Measurements from ENCODE around the gene CLCN1.

Gene CLCN1

GRCh38 chr7:143347950-143348349 is 32.0 kb downstream of the CLCN1 start:
- no peak for DNase-seq (ENCODE audit: low read depth in 1 of 2, low spot score in 1 of 2)
- no peaks in the 10 kb centered on the region for H3K27me3 ChIP-seq (ENCODE audit: insufficient read depth, poor library complexity, severe bottlenecking)
- H3K4me3 ChIP-seq (replicated peaks; ENCODE audit: insufficient read depth, low read length) = no peak overlapping the region
- no peak for TF ChIP-seq POLR2AphosphoS5 (IDR thresholded peaks at IDR 0.05; ENCODE audit: low read depth)
- TF ChIP-seq, protein P1, sequence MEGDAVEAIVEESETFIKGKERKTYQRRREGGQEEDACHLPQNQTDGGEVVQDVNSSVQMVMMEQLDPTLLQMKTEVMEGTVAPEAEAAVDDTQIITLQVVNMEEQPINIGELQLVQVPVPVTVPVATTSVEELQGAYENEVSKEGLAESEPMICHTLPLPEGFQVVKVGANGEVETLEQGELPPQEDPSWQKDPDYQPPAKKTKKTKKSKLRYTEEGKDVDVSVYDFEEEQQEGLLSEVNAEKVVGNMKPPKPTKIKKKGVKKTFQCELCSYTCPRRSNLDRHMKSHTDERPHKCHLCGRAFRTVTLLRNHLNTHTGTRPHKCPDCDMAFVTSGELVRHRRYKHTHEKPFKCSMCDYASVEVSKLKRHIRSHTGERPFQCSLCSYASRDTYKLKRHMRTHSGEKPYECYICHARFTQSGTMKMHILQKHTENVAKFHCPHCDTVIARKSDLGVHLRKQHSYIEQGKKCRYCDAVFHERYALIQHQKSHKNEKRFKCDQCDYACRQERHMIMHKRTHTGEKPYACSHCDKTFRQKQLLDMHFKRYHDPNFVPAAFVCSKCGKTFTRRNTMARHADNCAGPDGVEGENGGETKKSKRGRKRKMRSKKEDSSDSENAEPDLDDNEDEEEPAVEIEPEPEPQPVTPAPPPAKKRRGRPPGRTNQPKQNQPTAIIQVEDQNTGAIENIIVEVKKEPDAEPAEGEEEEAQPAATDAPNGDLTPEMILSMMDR (IDR thresholded peaks at IDR 0.05; ENCODE audit: insufficient read depth, low read length) = no peak
- TF ChIP-seq GABPA (IDR thresholded peaks at IDR 0.05; ENCODE audit: low read depth) = no peak
- TF ChIP-seq SPI1 (IDR thresholded peaks at IDR 0.05; ENCODE audit: borderline replicate concordance, low read depth) = no peak
- TF ChIP-seq, protein P2, sequence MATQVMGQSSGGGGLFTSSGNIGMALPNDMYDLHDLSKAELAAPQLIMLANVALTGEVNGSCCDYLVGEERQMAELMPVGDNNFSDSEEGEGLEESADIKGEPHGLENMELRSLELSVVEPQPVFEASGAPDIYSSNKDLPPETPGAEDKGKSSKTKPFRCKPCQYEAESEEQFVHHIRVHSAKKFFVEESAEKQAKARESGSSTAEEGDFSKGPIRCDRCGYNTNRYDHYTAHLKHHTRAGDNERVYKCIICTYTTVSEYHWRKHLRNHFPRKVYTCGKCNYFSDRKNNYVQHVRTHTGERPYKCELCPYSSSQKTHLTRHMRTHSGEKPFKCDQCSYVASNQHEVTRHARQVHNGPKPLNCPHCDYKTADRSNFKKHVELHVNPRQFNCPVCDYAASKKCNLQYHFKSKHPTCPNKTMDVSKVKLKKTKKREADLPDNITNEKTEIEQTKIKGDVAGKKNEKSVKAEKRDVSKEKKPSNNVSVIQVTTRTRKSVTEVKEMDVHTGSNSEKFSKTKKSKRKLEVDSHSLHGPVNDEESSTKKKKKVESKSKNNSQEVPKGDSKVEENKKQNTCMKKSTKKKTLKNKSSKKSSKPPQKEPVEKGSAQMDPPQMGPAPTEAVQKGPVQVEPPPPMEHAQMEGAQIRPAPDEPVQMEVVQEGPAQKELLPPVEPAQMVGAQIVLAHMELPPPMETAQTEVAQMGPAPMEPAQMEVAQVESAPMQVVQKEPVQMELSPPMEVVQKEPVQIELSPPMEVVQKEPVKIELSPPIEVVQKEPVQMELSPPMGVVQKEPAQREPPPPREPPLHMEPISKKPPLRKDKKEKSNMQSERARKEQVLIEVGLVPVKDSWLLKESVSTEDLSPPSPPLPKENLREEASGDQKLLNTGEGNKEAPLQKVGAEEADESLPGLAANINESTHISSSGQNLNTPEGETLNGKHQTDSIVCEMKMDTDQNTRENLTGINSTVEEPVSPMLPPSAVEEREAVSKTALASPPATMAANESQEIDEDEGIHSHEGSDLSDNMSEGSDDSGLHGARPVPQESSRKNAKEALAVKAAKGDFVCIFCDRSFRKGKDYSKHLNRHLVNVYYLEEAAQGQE (IDR thresholded peaks at IDR 0.05; ENCODE audit: insufficient replicate concordance, low read depth) = no peak
- no peak overlapping the region for H3K27ac ChIP-seq (replicated peaks)

GRCh38 chr7:143351060-143351459 is 35.1 kb downstream of the CLCN1 start:
- DNase-seq (ENCODE audit: low read depth in 1 of 2, low spot score in 1 of 2) = no peak
- Histone ChIP-seq H3K27ac (replicated peaks) (no peak overlapping the region), H3K4me3 (replicated peaks; ENCODE audit: insufficient read depth, low read length) (no peak overlapping the region), H3K27me3 (ENCODE audit: insufficient read depth, poor library complexity, severe bottlenecking) (no peaks in the 10 kb centered on the region)
- TF ChIP-seq SPI1 (IDR thresholded peaks at IDR 0.05; ENCODE audit: borderline replicate concordance, low read depth) (no peak), POLR2AphosphoS5 (IDR thresholded peaks at IDR 0.05; ENCODE audit: low read depth) (no peak), GABPA (IDR thresholded peaks at IDR 0.05; ENCODE audit: low read depth) (no peak)
- TF ChIP-seq, protein P1 (IDR thresholded peaks at IDR 0.05; ENCODE audit: insufficient read depth, low read length) = no peak
- TF ChIP-seq, protein P2 (IDR thresholded peaks at IDR 0.05; ENCODE audit: insufficient replicate concordance, low read depth) = no peak

DNA sequence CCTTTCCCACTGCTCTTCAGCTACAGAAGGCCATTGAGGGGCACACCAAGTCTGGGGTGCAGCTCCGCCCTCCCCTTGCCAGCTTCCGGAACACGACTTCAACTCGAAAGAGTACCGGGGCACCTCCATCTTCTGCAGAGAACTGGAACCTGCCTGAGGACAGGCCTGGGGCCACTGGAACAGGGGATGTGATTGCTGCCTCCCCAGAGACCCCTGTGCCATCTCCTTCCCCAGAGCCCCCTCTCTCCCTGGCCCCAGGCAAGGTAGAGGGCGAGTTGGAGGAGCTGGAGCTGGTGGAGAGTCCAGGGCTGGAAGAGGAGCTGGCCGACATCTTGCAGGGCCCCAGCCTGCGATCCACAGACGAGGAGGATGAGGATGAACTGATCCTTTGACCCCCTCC is 35.7 kb downstream of the CLCN1 start:
- Histone ChIP-seq H3K4me3 (replicated peaks; ENCODE audit: insufficient read depth, low read length) (no peak overlapping the region), H3K27me3 (ENCODE audit: insufficient read depth, poor library complexity, severe bottlenecking) (no peaks in the 10 kb centered on the region), H3K27ac (replicated peaks) (no peak overlapping the region)
- TF ChIP-seq POLR2AphosphoS5 (IDR thresholded peaks at IDR 0.05; ENCODE audit: low read depth) (no peak), GABPA (IDR thresholded peaks at IDR 0.05; ENCODE audit: low read depth) (no peak), SPI1 (IDR thresholded peaks at IDR 0.05; ENCODE audit: borderline replicate concordance, low read depth) (no peak)
- TF ChIP-seq, protein P2 (IDR thresholded peaks at IDR 0.05; ENCODE audit: insufficient replicate concordance, low read depth) = no peak
- TF ChIP-seq, protein P1 (IDR thresholded peaks at IDR 0.05; ENCODE audit: insufficient read depth, low read length) = no peak
- no peak for DNase-seq (ENCODE audit: low read depth in 1 of 2, low spot score in 1 of 2)

All from HL-60 (cell line).